NCI-H187 (cell line): ENCODE results near the gene PTPRR.

ENCODE experiments used
- DNase-seq, 2 experiments: peaks; one replicate each; lab custom pipeline; 2025; lab: John Stamatoyannopoulos, UW

Gene PTPRR

GRCh38 chr12:70644861-70645260, 275.7 kb downstream of the PTPRR start:
- DNase-seq, result no peak

- no peak for DNase-seq
Measured at GRCh38 chr12:70643939-70644338, 276.6 kb downstream of the PTPRR start.

- no peak for DNase-seq
Measured at GRCh38 chr12:70641691-70642090, 278.8 kb downstream of the PTPRR start.

- no peak for DNase-seq
Measured at GRCh38 chr12:70640901-70641300, 279.6 kb downstream of the PTPRR start.

- no peak for DNase-seq
Measured at GRCh38 chr12:70639535-70639934, 281.0 kb downstream of the PTPRR start.

- DNase-seq, result no peak
Measured at GRCh38 chr12:70638639-70639360, 281.7 kb downstream of the PTPRR start.

- DNase-seq, result peak; percentile 29 to 36
Measured at GRCh38 chr12:70637303-70638085, 283.0 kb downstream of the PTPRR start, which contains the start of gene PTPRB. PTPRB (minus strand) TSS chr12:70637429; CDS start chr12:70637395, 34 bp downstream.

GRCh38 chr12:70635755-70636154, 284.8 kb downstream of the PTPRR start:
- DNase-seq, result no peak

- DNase-seq, result no peak
Measured at GRCh38 chr12:70628701-70629480, 291.6 kb downstream of the PTPRR start.

GRCh38 chr12:70627677-70628076, 292.9 kb downstream of the PTPRR start:
- DNase-seq, result no peak

GRCh38 chr12:70626180-70626579, 294.4 kb downstream of the PTPRR start:
- no peak for DNase-seq

GRCh38 chr12:70619471-70620152, 300.9 kb downstream of the PTPRR start:
- DNase-seq, result no peak

- no peak for DNase-seq
Measured at GRCh38 chr12:70618371-70618770, 302.2 kb downstream of the PTPRR start.

- DNase-seq, result no peak
Measured at GRCh38 chr12:70617450-70617849, 303.1 kb downstream of the PTPRR start.

GRCh38 chr12:70615174-70615866, 305.2 kb downstream of the PTPRR start:
- DNase-seq, result no peak

- no peak for DNase-seq
Measured at GRCh38 chr12:70609739-70610491, 310.6 kb downstream of the PTPRR start.

- no peak for DNase-seq
Measured at GRCh38 chr12:70609203-70609602, 311.3 kb downstream of the PTPRR start.

GRCh38 chr12:70608184-70608583, 312.4 kb downstream of the PTPRR start:
- DNase-seq, result no peak

- no peak for DNase-seq
Measured at GRCh38 chr12:70607107-70607506, 313.4 kb downstream of the PTPRR start.

GRCh38 chr12:70605976-70606375, 314.6 kb downstream of the PTPRR start:
- DNase-seq, result no peak

GRCh38 chr12:70604662-70605061, 315.9 kb downstream of the PTPRR start:
- DNase-seq, result no peak
